NCI-H510A treated with DMSO at 0.1 percent for 48 hours (cell line): ENCODE measurements around the gene UBE2J2.

Experiments
- DNase-seq: peaks from one replicate; lab custom pipeline; 2025; lab: John Stamatoyannopoulos, UW

Gene UBE2J2

GRCh38 chr1:1273512-1274298 is at the start of gene UBE2J2:
TSS of gene UBE2J2 (minus strand) at chr1:1273854. CDS start at chr1:1267992, 5,862 bp downstream.
- DNase-seq, result peak; percentile 98

GRCh38 chr1:1322952-1323351 is 49.3 kb upstream of the UBE2J2 start:
- DNase-seq, result no peak

GRCh38 chr1:1322418-1322817 is 48.8 kb upstream of the UBE2J2 start:
- DNase-seq, result no peak

GRCh38 chr1:1321477-1321876 is 47.8 kb upstream of the UBE2J2 start:
- no peak for DNase-seq

GRCh38 chr1:1320666-1321448 is 47.2 kb upstream of the UBE2J2 start:
- DNase-seq, result no peak

- no peak for DNase-seq
Measured at GRCh38 chr1:1319646-1319941, 45.9 kb upstream of the UBE2J2 start.

- no peak for DNase-seq
Measured at GRCh38 chr1:1318777-1319645, 45.4 kb upstream of the UBE2J2 start.

- DNase-seq, result peak; percentile 98
Measured at GRCh38 chr1:1318131-1318652, 44.5 kb upstream of the UBE2J2 start.

GRCh38 chr1:1317420-1317819 is 43.8 kb upstream of the UBE2J2 start:
- no peak for DNase-seq

- peak; percentile 66 for DNase-seq
Measured at GRCh38 chr1:1316199-1316598, 42.5 kb upstream of the UBE2J2 start.

- peak; percentile 92 for DNase-seq
Measured at GRCh38 chr1:1315435-1315954, 41.8 kb upstream of the UBE2J2 start.

- no peak for DNase-seq
Measured at GRCh38 chr1:1314678-1315335, 41.2 kb upstream of the UBE2J2 start.

- DNase-seq, result no peak
Measured at GRCh38 chr1:1314237-1314586, 40.6 kb upstream of the UBE2J2 start.

- DNase-seq, result no peak
Measured at GRCh38 chr1:1313500-1314236, 40.0 kb upstream of the UBE2J2 start.

GRCh38 chr1:1312450-1313314 is 39.0 kb upstream of the UBE2J2 start:
- DNase-seq, result no peak

- DNase-seq, result no peak
Measured at GRCh38 chr1:1311107-1312104, 37.8 kb upstream of the UBE2J2 start.

- DNase-seq, result no peak
Measured at GRCh38 chr1:1310476-1311053, 36.9 kb upstream of the UBE2J2 start.

- no peak for DNase-seq
Measured at GRCh38 chr1:1310109-1310385, 36.4 kb upstream of the UBE2J2 start.
